HG02943 (cell line): Measurements from ENCODE around the gene TRAPPC1.
A peak's percentile ranks its signal among the peaks of the same experiment; 100 is the strongest.

ENCODE experiments used
- ATAC-seq: cut with Tn5 transposase; IDR thresholded peaks from one replicate; pipeline ENCODE4 v1.9.1; 2021; ENCODE audit warnings: mild to moderate bottlenecking, low read depth, moderate library complexity; ENCODE audit not compliant: unreplicated experiment

The TRAPPC1 gene

DNA sequence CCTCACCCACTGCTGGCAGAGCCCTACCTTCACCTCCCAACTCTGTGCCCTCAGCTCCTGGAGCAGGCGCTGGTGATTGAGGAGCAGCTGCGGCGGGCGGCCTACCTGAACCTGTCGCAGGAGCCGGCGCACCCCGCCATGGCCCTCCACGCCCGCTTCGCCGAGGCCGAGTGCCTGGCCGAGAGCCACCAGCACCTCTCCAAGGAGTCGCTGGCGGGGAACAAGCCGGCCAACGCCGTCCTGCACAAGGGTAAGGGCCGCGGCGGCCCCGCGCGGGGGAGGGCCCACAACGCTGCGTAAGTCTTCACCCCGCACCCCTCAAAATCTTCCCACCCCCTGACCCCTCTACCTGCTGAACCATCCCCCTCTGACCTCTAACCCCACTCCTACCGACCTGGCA, 22.7 kb downstream of the TRAPPC1 start:
- no peak for ATAC-seq

DNA sequence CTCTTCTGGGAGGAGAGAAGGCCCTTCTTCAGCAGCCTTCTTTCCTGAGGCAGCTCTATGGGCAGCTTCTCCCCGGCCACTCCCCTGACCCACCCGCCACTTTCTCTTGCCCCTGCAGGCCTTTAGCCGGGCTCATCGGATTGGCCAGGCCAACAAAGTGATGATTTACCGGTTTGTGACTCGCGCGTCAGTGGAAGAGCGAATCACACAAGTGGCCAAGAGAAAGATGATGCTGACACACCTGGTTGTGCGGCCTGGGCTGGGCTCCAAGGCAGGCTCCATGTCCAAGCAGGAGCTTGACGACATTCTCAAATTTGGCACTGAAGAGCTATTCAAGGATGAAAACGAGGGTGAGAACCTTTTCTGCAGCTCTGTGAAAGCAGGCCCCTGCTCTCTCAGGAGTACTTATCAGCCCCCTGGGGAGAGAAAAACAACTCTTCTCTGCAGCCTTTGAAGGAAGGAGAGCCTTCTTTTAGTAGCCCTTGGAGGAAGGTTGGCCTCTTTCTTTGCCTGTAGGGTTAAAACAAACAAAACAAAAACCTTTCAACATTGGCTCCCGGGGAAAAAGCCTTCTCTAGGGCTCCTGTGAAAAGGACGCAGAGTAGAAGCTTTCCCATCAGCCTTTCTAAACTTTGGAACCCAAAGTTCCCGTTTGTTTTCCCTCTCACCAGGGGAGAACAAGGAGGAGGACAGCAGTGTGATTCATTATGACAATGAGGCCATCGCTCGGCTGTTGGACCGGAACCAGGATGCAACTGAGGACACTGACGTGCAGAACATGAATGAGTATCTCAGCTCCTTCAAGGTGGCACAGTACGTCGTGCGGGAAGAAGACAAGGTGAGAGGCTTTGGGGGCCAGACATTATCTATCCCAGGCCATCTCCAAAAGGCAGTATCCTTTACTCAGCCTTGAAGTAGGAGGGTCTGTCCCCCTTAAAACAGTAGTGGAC, 28.3 kb downstream of the TRAPPC1 start:
- no peak for ATAC-seq

DNA sequence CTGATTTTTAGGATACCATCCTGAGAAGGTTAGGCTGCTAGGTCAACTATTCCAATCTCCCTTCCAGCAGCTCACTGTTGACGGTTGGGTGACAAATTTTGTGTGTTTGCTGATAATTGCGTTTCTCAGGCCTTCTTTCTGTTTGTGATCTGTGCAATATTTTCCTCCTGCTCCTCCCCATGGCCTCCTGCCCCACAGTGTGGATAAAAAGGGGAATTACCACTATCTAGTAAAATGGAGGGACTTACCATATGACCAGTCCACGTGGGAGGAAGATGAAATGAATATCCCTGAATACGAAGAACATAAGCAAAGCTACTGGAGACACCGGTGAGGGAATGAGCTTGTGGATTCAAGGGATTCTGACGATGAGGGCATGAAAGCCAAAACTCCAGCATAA, 34.0 kb downstream of the TRAPPC1 start:
- ATAC-seq, result no peak

DNA sequence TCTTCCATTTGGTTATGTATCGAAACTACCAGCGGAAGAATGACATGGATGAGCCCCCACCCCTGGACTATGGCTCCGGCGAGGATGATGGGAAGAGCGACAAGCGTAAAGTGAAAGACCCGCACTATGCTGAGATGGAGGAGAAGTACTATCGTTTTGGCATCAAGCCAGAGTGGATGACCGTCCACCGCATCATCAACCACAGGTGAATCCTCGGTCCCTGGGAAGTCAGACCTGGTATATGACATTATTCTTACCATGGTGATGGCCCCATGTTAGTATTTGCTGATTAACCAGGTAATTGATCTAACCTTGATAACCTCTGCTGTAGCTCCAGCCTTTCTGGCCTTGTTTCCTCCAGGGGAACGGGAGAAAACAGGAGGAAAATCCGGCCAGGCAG, 34.7 kb downstream of the TRAPPC1 start:
- no peak for ATAC-seq

DNA sequence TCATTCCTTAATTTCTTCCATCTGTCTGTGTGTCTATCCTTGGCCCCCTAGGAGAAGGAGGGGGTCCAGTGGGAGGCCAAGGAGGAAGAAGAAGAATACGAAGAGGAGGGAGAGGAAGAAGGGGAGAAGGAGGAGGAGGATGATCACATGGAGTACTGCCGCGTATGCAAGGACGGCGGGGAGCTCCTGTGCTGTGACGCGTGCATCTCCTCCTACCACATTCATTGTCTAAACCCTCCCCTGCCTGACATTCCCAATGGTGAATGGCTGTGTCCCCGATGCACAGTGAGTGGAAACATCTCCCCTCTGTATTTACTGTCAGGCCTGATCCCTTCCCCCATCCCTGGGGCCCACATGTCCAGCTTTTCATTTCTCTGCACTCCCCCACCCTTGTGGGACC, 36.9 kb downstream of the TRAPPC1 start:
- no peak for ATAC-seq

DNA sequence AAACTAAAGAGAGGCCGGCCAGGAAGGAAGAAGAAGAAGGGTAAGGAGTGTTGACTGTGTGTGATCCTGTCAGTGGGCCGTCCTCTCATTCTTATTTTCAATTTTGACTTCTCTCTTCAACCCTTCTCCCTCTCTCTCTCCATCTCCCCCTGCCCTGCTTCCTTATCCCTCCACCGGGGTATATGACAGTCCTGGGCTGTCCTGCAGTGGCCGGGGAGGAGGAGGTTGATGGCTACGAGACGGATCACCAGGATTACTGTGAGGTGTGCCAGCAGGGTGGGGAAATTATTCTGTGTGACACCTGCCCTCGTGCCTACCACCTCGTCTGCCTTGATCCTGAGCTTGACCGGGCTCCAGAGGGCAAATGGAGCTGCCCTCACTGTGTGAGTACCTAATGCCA, 37.5 kb downstream of the TRAPPC1 start:
- ATAC-seq, result no peak

DNA sequence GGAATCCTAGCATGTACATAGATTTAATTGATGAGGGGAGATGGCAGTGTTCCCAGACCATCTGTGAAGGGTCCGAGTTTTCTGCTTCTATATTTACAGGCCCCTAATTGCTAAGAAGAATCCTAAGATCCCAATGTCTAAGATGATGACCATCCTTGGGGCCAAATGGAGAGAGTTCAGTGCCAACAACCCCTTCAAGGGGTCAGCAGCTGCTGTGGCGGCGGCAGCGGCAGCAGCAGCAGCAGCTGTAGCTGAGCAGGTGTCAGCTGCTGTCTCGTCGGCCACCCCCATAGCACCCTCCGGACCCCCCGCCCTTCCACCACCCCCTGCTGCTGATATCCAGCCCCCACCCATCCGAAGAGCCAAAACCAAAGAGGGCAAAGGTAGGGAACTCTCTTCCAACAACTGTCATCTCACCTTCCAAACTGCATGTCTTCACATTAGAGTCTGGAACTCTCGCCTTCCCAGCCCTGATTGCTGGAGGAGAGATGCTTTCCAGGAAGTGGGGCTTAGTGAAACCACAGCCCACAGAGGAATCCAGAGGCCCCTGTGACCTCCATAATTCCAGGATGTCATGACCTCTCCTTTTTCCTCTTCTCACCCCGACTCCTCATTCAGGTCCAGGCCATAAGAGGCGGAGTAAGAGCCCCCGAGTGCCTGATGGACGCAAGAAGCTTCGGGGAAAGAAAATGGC, 38.4 kb downstream of the TRAPPC1 start:
- ATAC-seq, result no peak

DNA sequence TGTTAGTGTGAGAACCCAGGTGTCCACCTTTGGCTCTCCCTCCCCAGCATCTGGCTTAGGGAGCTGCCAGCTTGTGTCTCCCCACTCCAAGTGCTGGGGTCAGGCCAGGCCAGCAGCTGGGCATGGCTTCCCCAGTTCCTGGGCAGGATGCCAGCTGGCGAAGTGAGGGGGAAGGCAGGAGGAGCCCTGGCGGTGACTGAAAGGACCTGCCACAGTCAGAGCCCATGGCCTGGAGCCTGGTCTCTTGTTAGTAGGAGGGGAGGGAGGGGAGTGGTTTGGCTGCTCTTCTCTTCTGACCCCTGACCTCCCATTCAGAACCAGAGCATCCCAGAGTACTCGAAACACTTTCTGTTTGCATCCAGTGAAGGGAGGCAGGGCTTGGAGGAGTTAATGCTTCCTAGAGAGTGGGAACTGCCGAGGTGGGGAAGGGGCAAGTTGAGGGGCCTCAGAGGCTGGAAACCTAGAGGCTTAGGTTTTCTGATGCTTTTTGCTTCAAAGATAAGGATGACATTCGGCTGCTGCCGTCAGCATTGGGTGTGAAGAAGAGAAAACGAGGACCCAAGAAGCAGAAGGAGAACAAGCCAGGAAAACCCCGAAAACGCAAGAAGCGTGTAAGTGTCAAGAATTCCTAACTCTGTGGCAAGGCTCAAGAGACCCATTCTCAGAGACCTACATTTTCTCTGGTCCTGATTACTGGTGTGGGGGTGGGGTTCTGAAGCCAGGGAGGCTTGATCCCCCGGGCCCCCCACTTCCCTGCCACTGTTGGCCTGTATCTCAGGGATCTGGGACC, 42.4 kb downstream of the TRAPPC1 start:
- ATAC-seq, result no peak

DNA sequence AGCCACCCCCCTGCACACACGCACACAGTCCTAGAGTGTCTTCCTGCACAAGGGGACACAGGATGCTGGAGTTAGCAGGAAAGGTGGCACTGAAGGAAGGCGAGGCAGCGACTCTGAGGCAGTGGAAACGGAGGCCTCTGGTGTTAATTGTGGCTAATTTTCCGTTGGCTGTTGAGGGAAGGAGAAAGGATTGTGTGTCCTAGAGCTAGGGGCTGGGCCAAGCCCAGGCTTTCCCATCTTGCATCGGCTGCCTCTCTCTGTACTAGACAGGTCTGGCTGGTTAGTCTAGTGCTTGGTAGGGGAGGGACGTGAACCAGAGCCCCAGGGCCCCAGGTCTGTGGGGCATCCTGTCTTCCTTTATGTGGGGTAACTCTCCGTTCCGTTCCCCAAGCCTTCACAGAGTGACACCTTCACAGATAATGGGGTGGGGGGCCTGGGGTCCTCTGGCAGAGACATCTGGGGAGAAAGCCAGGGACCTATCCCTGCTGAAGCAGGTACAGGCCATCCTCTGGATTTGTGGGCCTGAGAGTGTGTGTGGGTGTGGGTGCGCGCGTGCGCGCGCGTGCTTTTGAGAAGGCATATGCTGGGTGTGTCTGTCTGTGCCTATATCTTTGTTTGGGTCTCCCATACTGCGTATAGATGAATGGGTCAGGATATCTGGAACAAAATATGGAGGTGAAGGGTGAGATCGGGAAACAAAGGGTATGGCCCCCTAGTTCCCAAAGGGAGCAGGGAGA, 43.4 kb downstream of the TRAPPC1 start, which contains the start of gene CHD3:
CHD3 (plus strand) TSS at position 606 of the 737 bp plus-strand sequence. CDS start 212 bp downstream, outside the sequence.
- no peak for ATAC-seq

DNA sequence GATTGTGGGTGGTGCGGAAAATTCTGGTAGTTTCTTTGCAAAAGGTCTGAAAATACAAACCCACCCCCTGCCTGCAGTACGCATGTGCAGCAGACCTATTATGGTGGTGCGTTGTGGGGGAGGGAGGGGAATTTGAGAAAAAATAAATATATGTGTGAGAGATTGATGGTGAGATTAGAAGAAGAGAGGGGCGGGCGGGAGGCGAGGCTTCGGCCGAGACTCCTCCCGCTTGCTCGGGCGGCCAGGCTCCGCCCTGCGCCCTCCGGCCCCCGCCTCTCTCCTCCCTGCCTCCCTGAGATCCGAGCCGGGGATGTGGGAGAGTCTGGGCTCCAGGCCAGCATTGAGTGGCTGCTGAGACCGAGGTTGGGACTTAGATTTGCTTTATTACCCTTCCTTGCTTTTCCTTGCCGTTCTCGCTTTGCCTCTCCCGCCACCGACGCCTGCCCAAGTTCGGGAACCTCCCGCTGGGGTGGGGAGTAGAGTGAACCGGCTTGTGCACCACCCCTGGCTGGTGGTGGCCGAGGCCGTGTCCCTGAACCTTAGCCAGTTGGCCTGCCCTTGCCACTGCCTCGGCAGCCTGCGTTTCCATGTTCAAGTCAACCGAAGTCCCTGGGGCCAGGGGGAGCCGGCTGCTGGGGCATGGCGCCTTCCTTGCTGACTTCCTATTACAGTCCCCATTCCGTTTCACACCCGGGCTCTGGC, 44.1 kb downstream of the TRAPPC1 start:
- ATAC-seq, result peak; percentile 41

DNA sequence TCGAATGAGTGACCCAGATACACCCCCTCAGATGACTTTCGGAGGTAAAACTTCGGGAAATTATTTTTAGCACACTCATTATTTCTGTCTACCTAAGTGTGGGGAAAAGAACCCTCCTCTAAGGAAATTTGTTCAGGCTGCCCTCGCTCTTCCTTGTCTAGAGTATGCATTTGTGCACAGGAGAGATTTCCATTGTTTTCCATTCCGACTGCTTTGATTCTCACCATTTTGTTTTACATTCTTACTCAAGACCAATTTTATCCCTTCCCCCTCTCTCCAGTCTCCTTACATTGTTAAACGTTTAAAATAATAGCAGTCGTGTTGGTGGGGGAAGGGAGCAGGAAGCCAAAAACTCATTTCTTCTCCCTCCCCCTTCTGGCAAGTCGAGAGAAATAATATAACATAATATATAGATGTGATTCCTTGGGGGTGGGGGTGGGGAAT, 44.7 kb downstream of the TRAPPC1 start:
- ATAC-seq, result no peak

DNA sequence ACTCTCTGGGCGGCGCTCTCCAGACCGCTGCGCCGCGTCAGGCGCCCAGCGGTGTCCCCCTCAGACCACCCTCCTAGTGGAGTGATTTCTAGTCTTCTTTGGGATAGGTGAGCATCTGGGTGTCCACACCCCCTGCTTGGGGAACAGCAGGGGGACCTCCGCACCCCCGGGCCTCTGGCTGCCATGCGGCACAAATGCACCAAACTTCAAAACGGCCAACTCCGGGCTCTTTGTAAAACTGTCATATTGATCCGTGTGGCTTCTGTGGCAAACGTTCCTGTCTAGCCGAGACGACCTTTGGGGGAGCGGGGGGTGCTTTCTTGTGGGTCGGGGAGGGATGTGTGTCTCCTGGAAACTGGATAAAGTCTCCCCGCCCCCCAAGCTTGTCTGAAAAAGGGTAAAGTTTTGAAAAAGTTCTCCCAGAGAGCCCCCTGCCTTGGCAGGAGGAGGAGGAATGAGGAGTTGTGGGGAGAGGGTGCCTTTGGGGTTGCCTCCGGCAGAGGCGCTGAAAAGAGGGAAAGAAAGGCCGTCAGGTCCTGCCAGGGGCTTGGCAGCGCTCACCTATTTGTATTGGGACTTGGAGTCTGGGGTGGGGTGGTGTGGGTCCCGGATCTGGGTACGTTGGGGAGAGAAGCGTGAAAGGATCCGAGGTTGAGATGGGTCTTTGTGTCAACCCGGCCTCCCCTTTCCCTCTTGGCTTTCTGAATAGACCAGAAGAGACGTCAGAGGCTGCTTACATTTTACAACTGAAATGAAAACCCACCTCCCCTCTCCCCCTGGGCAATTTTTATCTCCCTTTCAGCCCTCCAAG, 45.3 kb downstream of the TRAPPC1 start:
- ATAC-seq, result no peak

DNA sequence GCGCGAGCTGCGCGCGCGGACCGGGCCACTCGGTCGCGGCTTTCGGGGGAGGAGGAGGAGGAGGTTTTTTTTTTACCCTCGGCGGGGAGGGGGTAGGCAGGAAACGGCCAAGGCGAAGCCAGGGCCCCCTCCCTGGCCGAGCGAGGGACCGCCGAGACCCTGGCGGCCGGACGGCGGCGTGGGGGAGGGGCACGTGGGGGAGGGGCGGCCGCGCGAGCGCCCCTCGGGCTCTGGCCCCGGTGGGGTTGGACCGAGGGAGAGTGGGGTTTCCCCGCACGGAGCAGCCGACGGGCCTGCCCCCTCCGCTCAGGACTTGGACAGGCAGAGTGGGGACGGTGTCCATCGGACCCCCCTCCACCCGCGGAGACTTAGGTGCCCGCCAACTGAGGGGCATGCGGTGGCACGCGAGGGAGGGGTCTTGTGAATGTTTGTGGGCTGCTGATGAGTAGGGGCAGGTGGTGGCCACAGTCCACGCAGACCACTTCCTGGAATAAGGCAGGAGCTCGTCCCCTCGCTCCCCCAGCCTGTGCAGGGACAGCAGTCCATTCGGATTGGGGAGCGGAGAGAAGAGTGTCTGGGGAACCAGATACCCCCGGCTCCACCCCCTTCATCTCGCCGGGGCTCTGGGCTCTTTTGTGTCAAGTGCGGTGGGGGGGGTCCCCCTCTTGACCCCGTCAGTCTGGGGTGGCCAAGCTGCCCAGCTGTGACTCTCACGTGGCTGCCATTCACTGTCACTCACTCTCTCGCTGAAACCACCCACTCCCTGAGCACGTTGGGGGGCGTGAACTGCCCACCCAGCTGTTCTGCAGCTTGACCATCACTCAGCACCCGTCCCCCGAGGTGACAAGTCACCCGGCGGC, 46.1 kb downstream of the TRAPPC1 start:
- no peak for ATAC-seq

DNA sequence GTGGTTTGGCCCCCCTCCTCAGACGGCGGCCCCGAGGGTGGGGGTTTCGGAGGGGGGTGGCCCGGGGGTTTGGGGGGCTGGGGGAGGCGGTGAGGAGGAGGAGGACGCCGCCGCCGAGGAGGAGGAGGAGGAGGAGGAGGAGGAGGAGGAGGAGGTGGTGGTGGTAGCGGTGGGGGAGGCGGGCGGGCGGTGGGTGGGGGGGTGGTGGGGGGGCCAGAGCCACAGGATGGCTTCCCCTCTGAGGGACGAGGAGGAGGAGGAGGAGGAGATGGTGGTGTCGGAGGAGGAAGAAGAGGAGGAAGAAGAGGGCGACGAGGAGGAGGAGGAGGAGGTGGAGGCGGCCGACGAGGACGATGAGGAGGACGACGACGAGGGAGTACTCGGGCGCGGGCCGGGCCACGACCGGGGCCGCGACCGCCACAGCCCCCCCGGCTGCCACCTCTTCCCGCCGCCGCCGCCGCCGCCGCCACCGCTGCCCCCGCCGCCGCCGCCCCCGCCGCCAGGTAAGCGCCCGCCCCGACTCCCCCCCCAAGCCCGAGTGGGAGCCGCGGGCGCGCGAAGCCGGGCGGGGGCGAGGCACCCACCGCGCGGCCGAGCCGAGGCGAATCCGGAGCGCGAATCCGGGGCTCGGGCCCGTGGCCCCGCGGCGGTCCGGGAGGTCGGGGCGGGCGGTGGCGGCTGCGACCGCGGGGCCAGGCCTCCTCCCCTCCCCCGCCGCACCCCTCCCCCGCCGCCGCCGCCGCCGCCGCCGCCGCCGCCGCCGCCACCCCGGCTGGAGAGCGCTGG, 47.0 kb downstream of the TRAPPC1 start:
- ATAC-seq, result no peak

DNA sequence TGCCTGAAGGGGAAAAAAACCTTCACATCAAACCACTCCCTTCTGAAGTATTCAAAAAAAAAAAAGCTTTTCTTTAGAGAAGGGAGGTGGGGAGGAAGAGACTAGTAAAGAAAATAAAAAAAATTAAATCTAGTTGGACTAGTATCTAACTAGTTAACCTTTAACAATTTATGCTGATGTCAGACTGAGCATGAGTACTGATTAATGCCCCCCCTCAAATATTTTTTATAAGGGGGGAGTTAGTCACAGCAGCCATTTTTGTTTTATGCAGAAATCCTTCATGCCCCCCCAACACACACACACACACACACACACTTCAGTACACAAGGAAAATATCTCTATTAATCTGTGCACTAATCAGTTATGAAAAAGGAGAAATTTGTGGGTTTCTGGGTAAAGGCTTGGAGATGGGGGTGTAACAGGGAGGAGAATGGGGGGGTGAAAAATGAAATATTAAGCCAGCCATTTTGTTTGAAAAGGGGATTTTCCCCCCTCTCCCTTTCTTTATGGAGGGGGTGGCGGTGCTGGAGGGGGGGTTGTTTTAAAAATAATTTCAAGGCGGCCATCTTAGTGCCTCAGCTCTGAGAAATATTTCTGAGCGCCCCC, 47.9 kb downstream of the TRAPPC1 start:
- ATAC-seq, result no peak

DNA sequence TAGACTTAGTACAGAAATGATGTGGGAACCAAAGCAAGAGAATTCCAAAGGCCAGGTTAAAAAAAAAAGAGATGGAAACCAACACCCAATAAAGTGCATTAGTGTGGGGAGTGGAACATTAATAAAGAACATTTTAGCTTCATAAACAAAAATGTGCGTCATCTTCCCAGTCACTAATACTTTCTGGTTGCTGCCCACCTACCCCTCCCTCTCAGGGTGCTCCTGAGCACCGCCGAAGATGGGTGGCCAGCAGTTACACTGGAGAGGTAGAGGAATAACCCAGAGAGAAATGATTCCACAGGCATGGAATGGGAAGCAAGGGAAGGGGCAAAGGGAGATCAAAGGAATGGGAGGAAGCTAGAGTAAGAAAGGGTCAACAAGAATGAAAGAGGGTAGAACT, 49.1 kb downstream of the TRAPPC1 start:
- no peak for ATAC-seq

DNA sequence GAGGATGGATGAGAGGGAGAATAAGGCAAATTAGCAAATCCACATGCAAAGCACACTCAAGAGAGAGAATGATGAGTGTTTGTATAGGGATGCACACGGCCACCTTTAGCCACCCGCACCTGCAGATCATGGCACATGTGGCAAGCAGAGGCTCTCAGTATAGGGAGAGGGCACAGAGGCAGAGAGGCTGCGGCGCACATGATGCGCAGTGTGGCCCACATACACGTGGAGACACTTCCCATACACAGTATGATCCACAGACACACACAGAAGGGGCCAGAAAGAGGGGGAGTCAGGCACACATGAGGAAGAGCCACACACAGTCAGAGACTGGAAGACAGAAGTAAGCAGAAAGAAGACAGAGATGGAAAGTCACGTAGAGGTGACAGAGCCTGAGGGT, 49.7 kb downstream of the TRAPPC1 start:
- ATAC-seq, result no peak
